Measurements from ENCODE around the gene WIZ.

Gene WIZ

GRCh38 chr19:15444505-15445226, 5.1 kb downstream of the WIZ start:
- DNase-seq (ENCODE audit: low read depth in 2 of 2), result no peak

DNA sequence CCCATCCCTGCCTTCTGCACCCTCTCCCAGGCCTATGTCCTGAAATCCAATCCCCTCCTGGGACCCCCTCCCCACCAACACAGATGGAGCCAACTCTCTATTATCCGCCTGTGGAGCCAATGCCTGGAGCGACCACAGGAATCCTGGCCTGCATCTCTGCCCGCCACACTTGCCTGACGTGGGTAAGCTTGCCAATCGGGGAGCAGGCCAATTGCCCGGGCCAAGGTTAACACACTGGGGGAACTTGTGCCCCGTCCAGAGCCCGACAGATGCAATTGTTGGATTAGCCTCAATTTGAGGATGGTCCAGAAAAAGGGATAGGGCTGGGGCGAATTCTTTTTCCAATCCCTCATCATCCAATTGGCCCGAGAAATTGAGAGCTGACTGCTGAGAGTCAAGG, 5.9 kb downstream of the WIZ start:
- no peak for DNase-seq (ENCODE audit: low read depth in 2 of 2)

DNA sequence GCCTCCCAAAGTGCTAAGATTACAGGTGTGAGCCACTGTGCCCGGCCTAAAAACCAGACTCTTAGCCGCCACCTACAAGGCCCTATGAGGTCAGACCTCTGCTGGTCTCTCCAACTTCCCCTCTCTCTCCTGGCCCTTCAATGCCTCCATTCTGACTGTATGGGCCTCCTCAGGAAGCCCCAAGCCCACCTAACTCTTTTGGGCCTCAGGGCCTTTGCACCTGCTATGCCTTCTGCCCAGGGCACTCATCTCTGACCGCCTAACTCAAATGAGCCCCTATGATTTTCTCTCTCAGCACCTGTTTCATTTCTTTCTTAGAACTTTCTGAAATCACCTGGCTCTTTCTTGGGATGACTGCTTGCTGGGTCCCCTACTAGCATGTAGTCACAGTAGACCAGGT, 6.4 kb downstream of the WIZ start:
- DNase-seq (ENCODE audit: low read depth in 2 of 2), result no peak

DNA sequence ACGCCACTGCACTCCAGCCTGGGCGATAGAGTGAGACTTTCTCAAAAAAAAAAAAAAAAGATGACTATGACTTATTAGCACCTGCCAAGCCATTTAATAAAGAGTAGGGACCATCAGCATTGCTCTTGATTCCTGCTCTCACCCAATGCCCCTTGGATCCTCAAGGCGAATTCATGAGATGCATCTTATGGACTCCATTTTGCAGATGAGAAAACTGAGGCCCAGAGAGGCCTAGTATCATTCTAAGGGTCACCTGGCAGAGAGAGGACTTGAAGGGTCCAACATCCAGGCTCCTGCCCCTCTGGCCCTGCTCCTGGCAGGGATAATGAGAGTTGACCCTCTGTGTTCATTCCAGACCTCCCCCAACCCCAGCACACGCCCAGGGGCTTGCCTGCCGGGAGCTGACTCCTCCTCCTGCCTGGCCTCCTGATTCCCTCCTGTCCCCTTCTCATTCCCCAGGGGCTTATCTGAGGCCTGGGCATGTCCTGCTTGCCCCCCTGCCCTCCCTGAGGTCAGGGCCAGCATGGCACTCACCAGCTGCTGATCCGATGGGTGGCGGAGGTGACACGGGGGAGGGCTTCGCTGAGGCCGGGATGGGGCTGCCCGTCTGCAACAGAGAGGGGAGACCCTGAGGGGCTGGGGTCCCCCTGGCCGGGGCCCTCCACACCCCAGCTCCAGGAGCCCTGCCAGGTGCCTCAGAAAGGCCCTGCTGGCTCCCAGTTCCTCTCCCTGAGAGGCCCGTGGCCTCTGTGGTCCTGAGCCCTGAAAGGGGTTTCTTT, 7.4 kb downstream of the WIZ start:
- no peak for DNase-seq (ENCODE audit: low read depth in 2 of 2)

GRCh38 chr19:15441317-15441716, 8.4 kb downstream of the WIZ start:
- no peak for DNase-seq (ENCODE audit: low read depth in 2 of 2)

GRCh38 chr19:15439821-15440641, 9.7 kb downstream of the WIZ start:
- no peak for DNase-seq (ENCODE audit: low read depth in 2 of 2)

- DNase-seq (ENCODE audit: low read depth in 2 of 2), result no peak
Measured at GRCh38 chr19:15439078-15439799, 10.5 kb downstream of the WIZ start.

DNA sequence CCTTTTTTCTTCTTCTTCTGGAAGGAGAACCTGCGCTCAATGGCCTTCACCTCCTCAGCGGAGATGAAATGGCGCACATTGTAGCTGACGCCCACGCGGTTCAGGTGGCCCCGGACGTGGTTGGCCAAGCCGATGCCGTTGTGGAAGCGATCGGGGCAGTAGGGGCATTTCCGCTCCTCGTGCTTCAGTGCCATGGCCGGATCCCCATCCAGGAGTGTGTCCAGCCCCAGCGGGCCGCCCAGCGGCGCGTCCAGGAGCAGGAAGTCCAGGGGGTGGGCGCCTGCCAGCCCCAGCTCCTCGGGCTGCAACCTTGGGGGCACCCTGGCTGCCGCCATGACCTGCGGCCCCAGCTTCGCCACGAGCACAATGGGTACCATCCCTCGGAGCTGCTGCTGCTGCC, 11.2 kb downstream of the WIZ start:
- no peak for DNase-seq (ENCODE audit: low read depth in 2 of 2)

DNA sequence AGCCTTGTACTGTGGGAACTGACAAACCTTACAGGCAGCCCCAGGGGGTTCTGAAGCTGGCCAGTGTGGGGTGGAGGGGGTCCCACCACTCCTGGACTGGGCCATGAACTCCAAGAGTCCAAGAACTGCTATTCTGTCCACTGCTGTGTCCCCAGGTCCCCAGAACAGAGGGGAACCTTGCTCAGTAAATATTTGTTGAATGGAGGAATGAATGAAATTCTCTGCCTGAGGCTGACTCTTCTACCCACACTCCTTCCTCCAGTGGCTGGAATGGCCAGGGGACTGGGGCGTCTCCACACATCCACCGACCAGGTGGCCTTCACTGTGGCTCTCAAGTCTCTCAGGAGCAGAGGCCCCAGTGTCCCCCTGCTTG, 11.6 kb downstream of the WIZ start:
- no peak for DNase-seq (ENCODE audit: low read depth in 2 of 2)

GRCh38 chr19:15437355-15438123, 12.2 kb downstream of the WIZ start:
- DNase-seq (ENCODE audit: low read depth in 2 of 2), result no peak

DNA sequence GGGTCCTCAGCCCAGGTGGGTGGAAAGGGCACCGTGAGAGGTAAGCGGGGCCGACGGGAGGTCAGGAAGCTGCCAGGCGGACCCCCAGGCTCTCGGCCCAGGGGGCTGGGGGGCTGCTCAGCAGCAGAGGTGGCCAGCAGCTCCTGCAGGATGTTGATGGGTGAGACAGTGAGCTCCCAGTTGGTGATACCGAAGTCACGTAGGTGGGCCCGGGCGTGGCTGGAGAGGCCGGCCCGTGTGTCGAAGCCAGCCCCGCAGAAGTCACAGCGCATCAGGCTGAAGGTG, 13.0 kb downstream of the WIZ start:
- DNase-seq (ENCODE audit: low read depth in 2 of 2), result no peak

- no peak for DNase-seq (ENCODE audit: low read depth in 2 of 2)
Measured at GRCh38 chr19:15436012-15436825, 13.5 kb downstream of the WIZ start.

DNA sequence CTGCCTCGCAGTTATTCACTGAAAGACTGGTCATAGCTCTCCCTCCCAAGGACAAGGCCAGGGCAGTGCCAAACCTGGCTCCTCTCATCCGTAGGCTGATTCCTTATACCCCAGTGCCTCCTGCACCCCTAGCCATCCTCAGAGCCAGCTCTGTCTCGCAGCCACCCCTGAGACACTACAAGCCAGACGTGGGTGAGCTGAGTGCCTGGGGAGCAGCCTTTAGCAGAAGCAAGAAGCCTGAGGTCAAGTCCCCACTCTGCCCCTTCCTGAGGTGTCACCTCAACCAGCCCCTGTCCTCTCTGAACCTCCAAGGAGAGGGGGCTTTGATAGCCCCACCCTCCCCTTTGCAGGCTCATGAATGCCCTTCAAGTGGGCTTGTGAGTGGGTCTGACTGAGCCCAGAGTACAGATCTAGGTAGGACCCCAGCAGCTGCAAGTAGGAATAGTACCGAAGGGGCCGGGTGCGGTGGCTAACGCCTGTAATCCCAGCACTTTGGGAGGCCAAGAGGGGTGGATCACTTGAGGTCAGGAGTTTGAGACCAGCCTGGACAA, 16.2 kb downstream of the WIZ start:
- no peak for DNase-seq (ENCODE audit: low read depth in 2 of 2)

DNA sequence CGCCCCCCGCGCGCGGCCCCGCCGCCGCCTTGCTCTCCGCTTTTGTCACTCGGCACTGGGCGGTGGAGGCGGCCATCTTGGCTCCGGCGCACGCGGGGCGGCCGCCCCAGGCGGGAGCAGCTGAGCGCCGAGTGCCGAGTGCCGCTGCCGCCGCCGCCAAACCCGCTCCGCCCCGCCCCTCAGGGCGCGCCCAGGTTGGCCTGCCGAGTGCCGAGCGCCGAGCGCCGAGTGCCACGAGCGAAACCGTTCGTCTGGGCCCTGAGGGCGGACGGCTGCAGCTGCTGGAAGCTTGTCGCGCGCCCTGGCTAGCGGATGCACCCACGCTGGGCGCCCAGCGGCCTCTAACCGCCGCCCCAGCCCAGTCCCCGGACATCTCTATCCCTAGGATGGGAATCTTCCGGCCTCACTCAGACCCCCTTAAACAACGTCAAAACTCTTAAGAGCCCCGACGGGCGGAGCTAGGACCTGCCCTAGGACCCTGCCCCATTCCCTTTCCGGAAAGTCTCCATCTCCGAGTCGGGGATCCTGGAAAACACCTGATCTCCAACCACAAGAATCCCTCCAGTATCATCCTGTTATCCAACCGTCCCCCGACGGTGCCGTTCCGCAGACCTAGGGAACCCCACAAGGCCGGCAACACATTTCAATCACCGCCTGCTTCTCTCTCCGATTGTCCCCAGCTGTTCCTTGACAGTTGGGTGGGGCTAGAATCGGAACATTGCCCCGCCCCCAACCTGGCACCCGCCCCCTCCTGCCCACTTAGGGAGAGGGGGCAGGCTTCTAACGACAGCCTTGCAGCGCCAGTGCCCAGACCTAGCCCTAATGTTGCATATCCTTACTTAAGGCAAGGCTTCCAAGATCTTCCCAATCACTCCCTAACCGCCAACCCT, 16.9 kb downstream of the WIZ start:
- DNase-seq (ENCODE audit: low read depth in 2 of 2), result peak; percentile 77 to 84

- DNase-seq (ENCODE audit: low read depth in 2 of 2), result no peak
Measured at GRCh38 chr19:15432018-15432494, 17.7 kb downstream of the WIZ start.

GRCh38 chr19:15431396-15432017, 18.2 kb downstream of the WIZ start:
- no peak for DNase-seq (ENCODE audit: low read depth in 2 of 2)

- DNase-seq (ENCODE audit: low read depth in 2 of 2), result no peak
Measured at GRCh38 chr19:15430526-15431120, 19.1 kb downstream of the WIZ start.

DNA sequence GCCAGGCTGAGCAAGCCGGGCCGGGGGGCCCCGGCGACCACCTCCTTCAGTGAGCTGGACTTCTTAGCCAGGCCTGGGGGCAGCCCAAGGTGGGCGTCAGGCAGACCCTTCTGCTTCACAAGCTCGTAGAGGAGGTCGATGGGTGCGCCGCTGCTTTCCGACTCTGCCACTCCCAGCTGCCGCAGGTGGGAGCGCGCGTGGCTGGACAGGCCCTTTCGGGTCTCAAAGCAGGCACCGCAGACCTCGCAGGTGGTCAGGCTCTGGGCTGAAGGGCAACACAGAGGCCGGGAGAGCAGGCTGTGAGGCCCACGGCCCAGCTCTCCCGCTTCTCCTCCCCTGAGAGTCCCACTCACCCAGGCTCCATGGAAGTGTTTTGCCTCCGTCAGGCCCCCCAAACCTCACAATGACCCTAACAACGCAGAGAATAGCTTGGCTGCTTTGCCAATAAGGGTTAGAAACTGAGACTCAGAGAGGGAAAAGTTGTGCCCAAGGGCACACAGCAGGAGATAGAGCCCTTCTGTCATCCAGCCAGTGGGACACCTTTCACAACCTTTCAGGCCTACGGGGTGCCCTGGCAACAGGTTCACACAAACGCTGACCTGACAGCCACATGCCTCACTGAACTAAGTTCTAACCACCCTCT, 19.8 kb downstream of the WIZ start:
- DNase-seq (ENCODE audit: low read depth in 2 of 2), result no peak
